Esophagus squamous epithelium (tissue), 5 donors: ENCODE results near the gene AMFR. TPM values are rescaled to one million over a fixed set of nuclear protein-coding genes. Genes with fewer than 3 reads are reported as not detected.
"Not testable (repeated sequence)": the region's sequence is repeated elsewhere in the genome, so short reads cannot be mapped to it uniquely, and the experiment has no call there.

Source experiments
- DNase-seq: peaks from one replicate; lab custom pipeline; 2025; lab: John Stamatoyannopoulos, UW
- H3K27ac ChIP-seq, 4 donors: fragments of 200-600 bp; sonication (generic); one replicate each; pipeline ENCODE4 v1.5.1; 2016 to 2019; ENCODE audit warnings: mild to moderate bottlenecking in 1 of 4
- H3K27me3 ChIP-seq, 4 donors: fragments of 200-600 bp; sonication (generic); 1 replicate in 3 of 4; 2 replicates in 1 of 4; pipeline versions ENCODE4 v1.5.1 to v1.6.0; 2017 to 2021; ENCODE audit warnings: antibody characterized with exemption in 1 of 4
- H3K36me3 ChIP-seq, 3 donors: fragments of 200-600 bp; sonication (generic); one replicate each; pipeline ENCODE4 v1.5.1; 2016 to 2019
- H3K4me1 ChIP-seq, 3 donors: fragments of 200-600 bp; sonication (generic); one replicate each; pipeline ENCODE4 v1.5.1; 2017 to 2019
- H3K4me3 ChIP-seq, 4 donors: fragments of 200-600 bp; sonication (generic); 1 replicate in 3 of 4; 2 replicates in 1 of 4; pipeline ENCODE4 v1.5.1; 2016 to 2019; ENCODE audit warnings: mild to moderate bottlenecking in 2 of 4, moderate library complexity in 1 of 4
- H3K9me3 ChIP-seq, 3 donors: fragments of 200-600 bp; sonication (generic); one replicate each; pipeline ENCODE4 v1.5.1; 2016 to 2019
- CTCF ChIP-seq, 6 experiments: fragments of 450-650 bp in 4 of 6; fragments of 200-600 bp in 2 of 6; sonication (generic) in 2 of 6; IDR thresholded peaks; one replicate each; pipeline ENCODE4 v1.5.1; 2016 to 2019; ENCODE audit warnings: antibody characterized with exemption in 6 of 6, mild to moderate bottlenecking in 4 of 6, moderate library complexity in 4 of 6
- POLR2A ChIP-seq, 4 donors: fragments of 450-650 bp; IDR thresholded peaks; one replicate each; pipeline ENCODE4 v1.6.1; 2017; ENCODE audit warnings: antibody characterized with exemption in 4 of 4, mild to moderate bottlenecking in 4 of 4, moderate library complexity in 3 of 4
- WGBS, 2 donors: methylation state at CpG; one replicate each; pipeline ENCODE4 v1.1.5; 2018; 5-methylcytosine and 5-hydroxymethylcytosine counted together
- intact Hi-C: fragments of 100-400 bp; cut with DNase I; formaldehyde crosslinking; loops from one replicate; pipeline ENCODE4 v1.15.0; 2022
- total RNA-seq, 4 donors: library from RNA; depleted of rRNA; stranded (reverse); fragments of >200 nt; gene quantifications; one replicate each; pipeline ENCODE4 v1.1.0, GENCODE V29; 2016
- donor health status: DM: yes; HTN: yes; CAD: no.

AMFR gene
- total RNA-seq, 4 donors from 2014 or later = 69.9 to 133 (median 111) TPM

- H3K4me3 ChIP-seq = no peak overlapping the region
- H3K27ac ChIP-seq = no peak overlapping the region
- peaks cover 6 to 78% (median 31%) of the 10 kb centered on the region in 3 donors for H3K36me3 ChIP-seq
- TF ChIP-seq CTCF (IDR thresholded peaks at IDR 0.05) (no peak), POLR2A (IDR thresholded peaks at IDR 0.05) (no peak)
- H3K4me1 ChIP-seq = no peaks in the 10 kb centered on the region
- intact Hi-C loops = no loop called here
- DNase-seq = no peak
- WGBS, 2 donors = 68 to 84% methylated on average over 5 of the region's 5 CpGs
- H3K9me3 ChIP-seq = no peaks in the 10 kb centered on the region
- no peaks in the 10 kb centered on the region for H3K27me3 ChIP-seq
Observed at GRCh38 chr16:56400458-56400857, 24.9 kb downstream of the AMFR start.

GRCh38 chr16:56399486-56399885 is 25.9 kb downstream of the AMFR start:
- intact Hi-C loops = no loop called here
- H3K4me3 ChIP-seq = no peak overlapping the region
- TF ChIP-seq POLR2A (IDR thresholded peaks at IDR 0.05) (no peak), CTCF (IDR thresholded peaks at IDR 0.05) (no peak)
- no peak for DNase-seq
- H3K4me1 ChIP-seq = no peaks in the 10 kb centered on the region
- WGBS, 2 donors = 91 to 92% methylated on average over 2 of the region's 2 CpGs
- H3K27me3 ChIP-seq = no peaks in the 10 kb centered on the region
- no peaks in the 10 kb centered on the region for H3K9me3 ChIP-seq
- H3K36me3 ChIP-seq = peaks cover 6 to 68% (median 27%) of the 10 kb centered on the region in 3 donors
- no peak overlapping the region for H3K27ac ChIP-seq

- no peak for TF ChIP-seq CTCF (IDR thresholded peaks at IDR 0.05)
- no peak for TF ChIP-seq POLR2A (IDR thresholded peaks at IDR 0.05)
- H3K4me3 ChIP-seq = no peak overlapping the region
- 63% methylated on average over 2 of the region's 2 CpGs for WGBS, 2 donors
- no peak for DNase-seq
- intact Hi-C loops = no loop called here
- no peak overlapping the region for H3K27ac ChIP-seq
- H3K36me3 ChIP-seq = peaks cover 6 to 68% (median 23%) of the 10 kb centered on the region in 3 donors
- H3K27me3 ChIP-seq = no peaks in the 10 kb centered on the region
- no peaks in the 10 kb centered on the region for H3K9me3 ChIP-seq
- no peaks in the 10 kb centered on the region for H3K4me1 ChIP-seq
Observed at GRCh38 chr16:56399047-56399446, 26.3 kb downstream of the AMFR start.

- intact Hi-C loops, H3K27ac ChIP-seq, H3K4me1 ChIP-seq, H3K4me3 ChIP-seq, H3K9me3 ChIP-seq, H3K27me3 ChIP-seq, DNase-seq: not testable (repeated sequence)
- 77 to 86% methylated on average over 3 of the region's 3 CpGs for WGBS, 2 donors
- H3K36me3 ChIP-seq = peaks cover 0 to 68% (median 10%) of the 10 kb centered on the region in 3 donors
Observed at GRCh38 chr16:56396724-56397123, 28.6 kb downstream of the AMFR start.

GRCh38 chr16:56389554-56389953 is 35.8 kb downstream of the AMFR start:
- WGBS, 2 donors = 83 to 93% methylated on average over 3 of the region's 3 CpGs
- H3K4me3 ChIP-seq = no peak overlapping the region
- DNase-seq = no peak
- TF ChIP-seq CTCF (IDR thresholded peaks at IDR 0.05) (no peak), POLR2A (IDR thresholded peaks at IDR 0.05) (no peak)
- no peak overlapping the region for H3K27ac ChIP-seq
- no peaks in the 10 kb centered on the region for H3K4me1 ChIP-seq
- H3K9me3 ChIP-seq = no peaks in the 10 kb centered on the region
- H3K27me3 ChIP-seq = no peaks in the 10 kb centered on the region
- peaks cover 0 to 98% (median 34%) of the 10 kb centered on the region in 3 donors for H3K36me3 ChIP-seq
- intact Hi-C loops = no loop called here

- Histone ChIP-seq H3K36me3 (peaks cover 0 to 99% (median 43%) of the 10 kb centered on the region in 3 donors), H3K4me3 (no peak overlapping the region), H3K9me3 (no peaks in the 10 kb centered on the region), H3K4me1 (no peaks in the 10 kb centered on the region), H3K27ac (no peak overlapping the region), H3K27me3 (no peaks in the 10 kb centered on the region)
- TF ChIP-seq POLR2A (IDR thresholded peaks at IDR 0.05) (no peak), CTCF (IDR thresholded peaks at IDR 0.05) (no peak)
- intact Hi-C loops = no loop called here
- DNase-seq = no peak
Observed at GRCh38 chr16:56388209-56388608, 37.1 kb downstream of the AMFR start.
